Spleen (tissue), 7 donors: ENCODE data around the gene RNASE8.

ENCODE experiments used
- CTCF ChIP-seq, 11 experiments: fragments of 200-600 bp in 7 of 11; fragments of 450-650 bp in 4 of 11; sonication (generic) in 4 of 11; IDR thresholded peaks in 8 of 11; conservative IDR thresholded peaks in 3 of 11; 1 replicate in 7 of 11; 2 replicates in 4 of 11; pipeline versions ENCODE4 v1.4.0 to v1.8.0; 2016 to 2021; ENCODE audit warnings: antibody characterized with exemption in 11 of 11, inconsistent platforms in 4 of 11, mild to moderate bottlenecking in 1 of 11
- POLR2A ChIP-seq, 3 donors: fragments of 450-650 bp; IDR thresholded peaks; one replicate each; pipeline ENCODE4 v1.5.1; 2017; ENCODE audit warnings: antibody characterized with exemption in 3 of 3, mild to moderate bottlenecking in 1 of 3
- POLR2AphosphoS5 ChIP-seq, 3 donors: sonication (generic); formaldehyde crosslinking; IDR thresholded peaks; one replicate each; pipeline ENCODE4 v1.5.1; 2017; ENCODE audit warnings: antibody characterized with exemption in 3 of 3
- donor health status: DM: no; HTN: no; CAD: no; lungs with moderate emphysema.
- donor health status: DM: no; HTN: no; CAD: no.
- donor health status: DM: no; HTN: no; CAD: no.

- TF ChIP-seq CTCF (IDR thresholded peaks at IDR 0.05 in 8 of 11, conservative IDR thresholded peaks at IDR 0.05 in 3 of 11) (no peak), POLR2A (IDR thresholded peaks at IDR 0.05) (no peak), POLR2AphosphoS5 (IDR thresholded peaks at IDR 0.05) (no peak)
These were observed 29.3 kb downstream of the RNASE8 start for GRCh38 chr14:21086908-21087293.
